ENCODE data around the gene RGS3.

Gene RGS3

GRCh38 chr9:113480612-113481011 lies 17.1 kb downstream of the RGS3 start:
- Histone ChIP-seq H4K20me1 (ENCODE audit: insufficient read depth, low read length) (no peaks in the 10 kb centered on the region), H3K27ac (ENCODE audit: low read length) (no peak overlapping the region), H3K9me3 (replicated peaks; ENCODE audit: insufficient read depth, low read length) (no peaks in the 10 kb centered on the region), H3K27me3 (replicated peaks; ENCODE audit: insufficient read depth, low read length) (no peaks in the 10 kb centered on the region), H3K4me1 (ENCODE audit: low read length) (peaks cover 6% of the 10 kb centered on the region; the same call in 1 of the 2 replicates), H2AFZ (ENCODE audit: low read length) (no peak overlapping the region), H3K36me3 (replicated peaks; ENCODE audit: insufficient read depth, low read length) (no peaks in the 10 kb centered on the region), H3F3A (ENCODE audit: insufficient read depth, low read length) (no peaks in the 10 kb centered on the region), H3K79me2 (ENCODE audit: low read length) (no peaks in the 10 kb centered on the region), H3K9ac (ENCODE audit: low read length) (no peak overlapping the region), H3K4me3 (ENCODE audit: low read length) (no peak overlapping the region), H3K9me2 (replicated peaks; ENCODE audit: insufficient read depth, low read length) (no peaks in the 10 kb centered on the region), H3K4me2 (ENCODE audit: low read depth, low read length) (no peak overlapping the region)
- TF ChIP-seq EZH2phosphoT487 (IDR thresholded peaks at IDR 0.05; ENCODE audit: low read length) (no peak), EZH2 (optimal IDR thresholded peaks at IDR 0.05; ENCODE audit: low read depth, low read length) (no peak)
- TF ChIP-seq, protein P1, sequence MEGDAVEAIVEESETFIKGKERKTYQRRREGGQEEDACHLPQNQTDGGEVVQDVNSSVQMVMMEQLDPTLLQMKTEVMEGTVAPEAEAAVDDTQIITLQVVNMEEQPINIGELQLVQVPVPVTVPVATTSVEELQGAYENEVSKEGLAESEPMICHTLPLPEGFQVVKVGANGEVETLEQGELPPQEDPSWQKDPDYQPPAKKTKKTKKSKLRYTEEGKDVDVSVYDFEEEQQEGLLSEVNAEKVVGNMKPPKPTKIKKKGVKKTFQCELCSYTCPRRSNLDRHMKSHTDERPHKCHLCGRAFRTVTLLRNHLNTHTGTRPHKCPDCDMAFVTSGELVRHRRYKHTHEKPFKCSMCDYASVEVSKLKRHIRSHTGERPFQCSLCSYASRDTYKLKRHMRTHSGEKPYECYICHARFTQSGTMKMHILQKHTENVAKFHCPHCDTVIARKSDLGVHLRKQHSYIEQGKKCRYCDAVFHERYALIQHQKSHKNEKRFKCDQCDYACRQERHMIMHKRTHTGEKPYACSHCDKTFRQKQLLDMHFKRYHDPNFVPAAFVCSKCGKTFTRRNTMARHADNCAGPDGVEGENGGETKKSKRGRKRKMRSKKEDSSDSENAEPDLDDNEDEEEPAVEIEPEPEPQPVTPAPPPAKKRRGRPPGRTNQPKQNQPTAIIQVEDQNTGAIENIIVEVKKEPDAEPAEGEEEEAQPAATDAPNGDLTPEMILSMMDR (IDR thresholded peaks at IDR 0.05; ENCODE audit: low read length): no peak
- DNase-seq: no peak

- no peak overlapping the region for H3K4me3 ChIP-seq (ENCODE audit: low read length)
- no peaks in the 10 kb centered on the region for H3K36me3 ChIP-seq (replicated peaks; ENCODE audit: insufficient read depth, low read length)
- H3F3A ChIP-seq (ENCODE audit: insufficient read depth, low read length): no peaks in the 10 kb centered on the region
- TF ChIP-seq EZH2phosphoT487 (IDR thresholded peaks at IDR 0.05; ENCODE audit: low read length): no peak
- TF ChIP-seq, protein P1 (IDR thresholded peaks at IDR 0.05; ENCODE audit: low read length): no peak
- TF ChIP-seq EZH2 (optimal IDR thresholded peaks at IDR 0.05; ENCODE audit: low read depth, low read length): no peak
- no peak overlapping the region for H3K9ac ChIP-seq (ENCODE audit: low read length)
- no peak for DNase-seq
- H3K9me3 ChIP-seq (replicated peaks; ENCODE audit: insufficient read depth, low read length): no peaks in the 10 kb centered on the region
- no peaks in the 10 kb centered on the region for H4K20me1 ChIP-seq (ENCODE audit: insufficient read depth, low read length)
- no peak overlapping the region for H3K27ac ChIP-seq (ENCODE audit: low read length)
- no peaks in the 10 kb centered on the region for H3K9me2 ChIP-seq (replicated peaks; ENCODE audit: insufficient read depth, low read length)
- no peaks in the 10 kb centered on the region for H3K27me3 ChIP-seq (replicated peaks; ENCODE audit: insufficient read depth, low read length)
- no peak overlapping the region for H3K4me2 ChIP-seq (ENCODE audit: low read depth, low read length)
- peaks cover 6% of the 10 kb centered on the region; the same call in 1 of the 2 replicates for H3K4me1 ChIP-seq (ENCODE audit: low read length)
- no peaks in the 10 kb centered on the region for H3K79me2 ChIP-seq (ENCODE audit: low read length)
- no peak overlapping the region for H2AFZ ChIP-seq (ENCODE audit: low read length)
These were observed 17.8 kb downstream of the RGS3 start for GRCh38 chr9:113481176-113481787.

DNA sequence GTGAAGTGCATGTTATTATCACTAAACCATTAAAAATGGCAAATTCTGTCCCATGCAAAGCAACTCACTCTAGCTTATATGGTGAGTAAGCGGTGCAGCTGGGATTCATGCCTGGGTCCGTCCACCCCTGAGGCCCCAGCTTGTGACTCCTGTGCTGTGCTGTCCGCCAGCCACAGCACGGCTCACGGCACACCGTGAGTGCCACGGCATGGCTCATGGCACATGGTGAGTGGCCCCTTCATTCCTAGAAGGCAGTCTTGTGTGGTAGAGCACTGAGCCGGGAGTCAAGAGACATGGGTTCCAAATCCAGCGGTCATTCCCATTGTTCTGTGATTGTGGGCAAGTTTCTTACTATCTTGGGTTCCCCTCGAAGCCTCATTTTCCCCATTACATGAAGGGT lies 18.8 kb downstream of the RGS3 start:
- H3K9me3 ChIP-seq (replicated peaks; ENCODE audit: insufficient read depth, low read length): no peaks in the 10 kb centered on the region
- no peaks in the 10 kb centered on the region for H3K79me2 ChIP-seq (ENCODE audit: low read length)
- no peaks in the 10 kb centered on the region for H4K20me1 ChIP-seq (ENCODE audit: insufficient read depth, low read length)
- H3F3A ChIP-seq (ENCODE audit: insufficient read depth, low read length): no peaks in the 10 kb centered on the region
- H3K9ac ChIP-seq (ENCODE audit: low read length): no peak overlapping the region
- H3K4me2 ChIP-seq (ENCODE audit: low read depth, low read length): no peak overlapping the region
- no peaks in the 10 kb centered on the region for H3K9me2 ChIP-seq (replicated peaks; ENCODE audit: insufficient read depth, low read length)
- no peaks in the 10 kb centered on the region for H3K27me3 ChIP-seq (replicated peaks; ENCODE audit: insufficient read depth, low read length)
- H3K36me3 ChIP-seq (replicated peaks; ENCODE audit: insufficient read depth, low read length): no peaks in the 10 kb centered on the region
- TF ChIP-seq EZH2 (optimal IDR thresholded peaks at IDR 0.05; ENCODE audit: low read depth, low read length): no peak
- no peak for TF ChIP-seq EZH2phosphoT487 (IDR thresholded peaks at IDR 0.05; ENCODE audit: low read length)
- TF ChIP-seq, protein P1 (IDR thresholded peaks at IDR 0.05; ENCODE audit: low read length): no peak
- H2AFZ ChIP-seq (ENCODE audit: low read length): no peak overlapping the region
- no peak overlapping the region for H3K4me3 ChIP-seq (ENCODE audit: low read length)
- H3K27ac ChIP-seq (ENCODE audit: low read length): no peak overlapping the region
- peaks cover 6% of the 10 kb centered on the region; the same call in 1 of the 2 replicates for H3K4me1 ChIP-seq (ENCODE audit: low read length)
- DNase-seq: no peak

All from MM.1S (cell line).